ENCODE results near the gene HNRNPK. TPM values are rescaled to one million over a fixed set of nuclear protein-coding genes. Genes with fewer than 3 reads are reported as not detected.
A peak's percentile ranks its signal among the peaks of the same experiment; 100 is the strongest.

Gene HNRNPK
- total and polyA plus RNA-seq, 2 of the 13 experiments (the other 11 are each of a cell fraction or from before 2014, with no cell fraction given): 321 to 712 TPM

- TF ChIP-seq BATF2 (CRISPR knock-in tag; IDR thresholded peaks at IDR 0.05) (peak; percentile 91), ZNF546 (CRISPR knock-in tag; conservative IDR thresholded peaks at IDR 0.05) (0 out of 2 replicates have a peak, but pooled peaks have one; percentile 62), E2F1 (CRISPR knock-in tag; IDR thresholded peaks at IDR 0.05) (peak; percentile 98), HOMEZ (CRISPR knock-in tag; IDR thresholded peaks at IDR 0.05; ENCODE audit: low read depth) (no peak), SATB2 (CRISPR knock-in tag; IDR thresholded peaks at IDR 0.05) (0 out of 2 replicates have a peak, but pooled peaks have one; percentile 81), NR2F2 (IDR thresholded peaks at IDR 0.05; ENCODE audit: borderline replicate concordance, low read depth) (0 out of 2 replicates have a peak, but pooled peaks have one; percentile 47), GLMP (CRISPR knock-in tag; IDR thresholded peaks at IDR 0.05; ENCODE audit: borderline replicate concordance) (no peak), NCOA1 (CRISPR knock-in tag; IDR thresholded peaks at IDR 0.05) (no peak; the same call in 1 of the 2 replicates), MED1 (CRISPR knock-in tag; IDR thresholded peaks at IDR 0.05) (peak; percentile 78), ZBTB10 (CRISPR knock-in tag; IDR thresholded peaks at IDR 0.05; ENCODE audit: borderline replicate concordance) (no peak), ZNF678 (CRISPR knock-in tag; IDR thresholded peaks at IDR 0.05) (peak; percentile 49; the same call in 1 of the 2 replicates), ZNF713 (CRISPR knock-in tag; IDR thresholded peaks at IDR 0.05) (no peak), ZBTB38 (CRISPR knock-in tag; IDR thresholded peaks at IDR 0.05) (peak; percentile 26; the same call in 1 of the 2 replicates), HMG20B (CRISPR knock-in tag; conservative IDR thresholded peaks at IDR 0.05) (no peak), ZNF570 (CRISPR knock-in tag; IDR thresholded peaks at IDR 0.05; ENCODE audit: borderline replicate concordance) (no peak), ZBTB49 (CRISPR knock-in tag; IDR thresholded peaks at IDR 0.05; ENCODE audit: borderline replicate concordance) (peak; percentile 55; the same call in 1 of the 2 replicates)
Observed at GRCh38 chr9:83956436-83957247, 23.4 kb downstream of the HNRNPK start (continued).

All from HepG2 (cell line).